GM18868 (cell line): ENCODE measurements around the gene CGN.
"Not testable (repeated sequence)": the region's sequence is repeated elsewhere in the genome, so short reads cannot be mapped to it uniquely, and the experiment has no call there.

Source experiments
- ATAC-seq: cut with Tn5 transposase; IDR thresholded peaks from one replicate; pipeline ENCODE4 v1.9.1; 2021; ENCODE audit warnings: mild to moderate bottlenecking, moderate library complexity; ENCODE audit not compliant: unreplicated experiment

Gene CGN

GRCh38 chr1:151522427-151522826, 11.2 kb downstream of the CGN start:
- not testable (repeated sequence) for ATAC-seq

DNA sequence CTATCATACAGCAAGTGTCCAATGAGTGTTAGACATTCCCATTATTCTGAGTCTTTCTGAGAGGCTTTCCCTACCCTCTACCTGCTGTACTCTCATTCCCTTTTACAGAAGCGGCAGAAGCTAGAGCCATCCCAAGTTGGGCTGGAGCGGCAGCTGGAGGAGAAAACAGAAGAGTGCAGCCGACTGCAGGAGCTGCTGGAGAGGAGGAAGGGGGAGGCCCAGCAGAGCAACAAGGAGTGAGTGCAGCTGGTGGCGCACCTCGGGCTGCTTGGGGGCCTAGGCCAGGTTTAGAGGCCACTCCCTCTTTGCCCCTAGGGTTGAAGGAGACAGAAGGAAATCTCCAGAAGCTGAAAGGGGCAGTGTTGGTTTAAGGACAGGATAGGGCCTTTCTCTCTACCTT, 12.1 kb downstream of the CGN start:
- no peak for ATAC-seq

DNA sequence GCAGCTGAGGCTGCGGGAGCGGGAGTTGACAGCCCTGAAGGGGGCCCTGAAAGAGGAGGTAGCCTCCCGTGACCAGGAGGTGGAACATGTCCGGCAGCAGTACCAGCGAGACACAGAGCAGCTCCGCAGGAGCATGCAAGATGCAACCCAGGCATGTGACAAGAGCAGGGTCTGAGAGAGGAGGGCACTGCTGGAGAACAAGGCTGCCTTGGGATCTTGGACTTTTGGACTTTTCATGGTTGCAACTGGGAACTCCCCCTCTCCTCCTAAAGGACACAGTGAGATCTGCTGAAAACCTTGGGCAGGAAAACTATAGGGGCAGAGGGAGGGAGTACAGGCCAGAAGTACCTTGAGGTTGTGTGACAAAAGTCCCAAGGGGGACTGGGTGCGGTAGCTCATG, 13.5 kb downstream of the CGN start:
- no peak for ATAC-seq

DNA sequence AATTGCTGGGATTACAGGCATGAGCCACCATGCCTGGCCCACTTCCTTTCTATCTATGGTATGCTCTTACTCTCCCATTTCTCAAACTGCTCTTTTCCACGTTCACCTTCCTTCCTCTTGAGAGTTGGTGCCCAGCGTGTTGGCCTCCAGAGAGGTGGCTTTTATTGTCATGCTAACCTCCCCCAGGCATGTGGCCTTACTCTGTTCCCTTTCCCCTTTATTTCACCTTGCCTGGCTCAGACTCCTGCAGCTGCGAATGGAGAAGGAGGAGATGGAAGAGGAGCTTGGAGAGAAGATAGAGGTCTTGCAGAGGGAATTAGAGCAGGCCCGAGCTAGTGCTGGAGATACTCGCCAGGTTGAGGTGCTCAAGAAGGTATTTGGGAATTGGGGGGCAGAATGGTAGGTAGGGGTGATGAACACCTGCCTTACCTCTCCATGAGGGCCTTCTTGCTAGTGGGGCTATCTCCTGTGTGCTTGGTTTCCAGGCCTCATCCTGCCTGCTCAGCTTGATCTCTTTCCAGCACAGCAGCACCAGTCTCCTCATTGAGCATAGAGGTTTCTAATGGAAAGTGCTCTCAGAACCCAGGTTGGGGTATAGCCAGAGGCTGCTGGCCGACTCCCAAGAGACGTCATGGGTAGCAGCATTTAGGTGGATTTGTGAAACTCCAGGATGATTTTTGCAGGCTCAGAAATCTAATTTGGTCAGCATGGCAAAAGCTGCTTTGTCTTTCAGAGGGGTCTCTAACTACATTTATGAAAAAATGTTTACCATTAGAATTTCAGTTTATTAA, 15.7 kb downstream of the CGN start:
- no peak for ATAC-seq

- ATAC-seq: no peak
Measured at GRCh38 chr1:151529211-151529702, 18.1 kb downstream of the CGN start.

DNA sequence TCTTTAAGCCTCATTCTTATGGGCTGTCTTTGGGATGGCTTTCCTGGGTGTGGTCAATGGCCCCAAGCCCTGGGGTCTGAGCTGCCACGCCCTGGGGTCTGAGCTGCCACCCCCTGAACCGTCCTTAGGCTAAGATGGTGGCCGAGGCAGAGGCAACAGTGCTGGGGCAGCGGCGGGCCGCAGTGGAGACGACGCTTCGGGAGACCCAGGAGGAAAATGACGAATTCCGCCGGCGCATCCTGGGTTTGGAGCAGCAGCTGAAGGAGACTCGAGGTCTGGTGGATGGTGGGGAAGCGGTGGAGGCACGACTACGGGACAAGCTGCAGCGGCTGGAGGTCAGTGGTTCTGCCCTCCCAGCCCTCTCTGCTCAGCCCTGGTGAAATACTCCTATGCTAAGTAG, 18.6 kb downstream of the CGN start:
- no peak for ATAC-seq

DNA sequence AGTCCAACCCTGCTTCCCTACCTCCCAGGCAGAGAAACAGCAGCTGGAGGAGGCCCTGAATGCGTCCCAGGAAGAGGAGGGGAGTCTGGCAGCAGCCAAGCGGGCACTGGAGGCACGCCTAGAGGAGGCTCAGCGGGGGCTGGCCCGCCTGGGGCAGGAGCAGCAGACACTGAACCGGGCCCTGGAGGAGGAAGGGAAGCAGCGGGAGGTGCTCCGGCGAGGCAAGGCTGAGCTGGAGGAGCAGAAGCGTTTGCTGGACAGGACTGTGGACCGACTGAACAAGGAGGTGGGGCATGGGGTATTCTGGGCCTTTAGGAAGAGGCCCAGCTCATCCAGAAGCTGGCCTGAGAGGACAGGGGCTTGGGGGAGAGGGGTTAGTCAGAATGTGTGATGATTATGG, 19.3 kb downstream of the CGN start:
- no peak for ATAC-seq

- ATAC-seq: no peak
Measured at GRCh38 chr1:151533870-151534269, 22.7 kb downstream of the CGN start.

- ATAC-seq: no peak
Measured at GRCh38 chr1:151534662-151535278, 23.6 kb downstream of the CGN start.

GRCh38 chr1:151535326-151536271, 24.4 kb downstream of the CGN start:
- ATAC-seq: no peak

- ATAC-seq: no peak
Measured at GRCh38 chr1:151536499-151536898, 25.3 kb downstream of the CGN start.

DNA sequence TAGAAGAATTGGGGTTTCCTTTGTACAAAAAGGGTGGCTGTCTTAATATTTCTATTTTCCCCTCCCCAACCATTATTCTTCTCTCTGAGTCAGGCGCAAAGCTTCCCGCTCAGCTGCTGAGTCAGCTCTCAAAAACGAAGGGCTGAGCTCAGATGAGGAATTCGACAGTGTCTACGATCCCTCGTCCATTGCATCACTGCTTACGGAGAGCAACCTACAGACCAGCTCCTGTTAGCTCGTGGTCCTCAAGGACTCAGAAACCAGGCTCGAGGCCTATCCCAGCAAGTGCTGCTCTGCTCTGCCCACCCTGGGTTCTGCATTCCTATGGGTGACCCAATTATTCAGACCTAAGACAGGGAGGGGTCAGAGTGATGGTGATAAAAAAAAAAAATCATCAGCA, 25.9 kb downstream of the CGN start:
- no peak for ATAC-seq

DNA sequence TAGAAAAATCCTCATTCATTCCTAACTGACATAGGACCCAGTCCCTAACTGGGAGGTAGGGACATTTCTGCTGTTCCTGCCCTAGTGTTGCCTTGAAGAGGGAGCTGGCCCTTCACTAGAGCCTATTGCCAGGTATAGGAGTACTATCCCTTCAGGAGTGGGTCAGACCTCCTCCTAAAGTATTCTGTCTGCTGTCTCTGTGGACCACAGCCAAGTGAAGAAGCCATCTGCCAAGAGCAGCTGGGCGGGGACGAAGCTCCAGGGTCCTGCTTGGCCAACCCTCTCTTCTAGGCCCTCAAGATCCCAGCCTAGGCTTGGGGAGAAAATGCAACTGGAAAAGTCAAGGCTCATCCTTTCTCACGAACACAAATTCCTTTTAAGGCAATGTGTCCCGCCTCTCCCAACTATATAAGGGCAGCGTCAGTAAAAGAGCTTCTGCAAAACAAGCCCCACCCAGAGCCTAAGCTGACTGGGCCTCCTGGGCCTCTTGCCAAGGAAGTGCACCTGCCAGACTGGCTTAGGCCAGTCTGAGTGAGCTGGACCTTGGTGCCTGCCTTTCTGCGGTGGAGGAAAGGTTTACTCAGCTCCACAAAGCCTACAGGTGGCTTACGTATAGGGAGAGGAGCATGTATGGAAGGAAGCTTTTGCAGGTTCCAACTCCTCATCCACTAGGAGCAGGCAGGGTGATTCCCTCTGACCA, 28.3 kb downstream of the CGN start:
- ATAC-seq: peak; percentile 62

- ATAC-seq: peak; percentile 94
Measured at GRCh38 chr1:151540021-151540981, 29.1 kb downstream of the CGN start, which contains the start of gene TUFT1. Gene TUFT1, plus strand, starts transcription at chr1:151540309. Its CDS starts 58 bp downstream, at chr1:151540367.

DNA sequence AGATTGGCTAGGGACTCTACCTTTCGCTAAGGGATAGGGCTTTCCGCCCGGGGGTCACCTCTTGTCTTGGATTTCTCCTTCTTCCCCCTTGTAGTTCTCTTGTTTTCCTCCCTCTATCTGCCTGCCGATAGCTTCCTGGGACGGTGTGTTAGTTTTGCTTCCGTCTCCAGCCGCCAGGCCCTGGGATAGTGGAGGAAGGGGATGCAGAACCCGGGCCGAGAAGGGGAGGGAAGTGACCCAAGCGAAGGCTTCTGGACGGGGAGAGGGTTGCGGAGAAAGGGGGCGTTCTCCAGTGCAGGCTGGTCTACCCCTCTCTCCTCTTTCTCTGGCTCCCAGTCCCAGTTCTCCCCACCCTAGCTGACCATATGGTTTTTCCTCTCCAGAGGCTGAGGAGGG, 29.8 kb downstream of the CGN start:
- ATAC-seq: no peak

GRCh38 chr1:151541752-151542151, 30.6 kb downstream of the CGN start:
- ATAC-seq: no peak

DNA sequence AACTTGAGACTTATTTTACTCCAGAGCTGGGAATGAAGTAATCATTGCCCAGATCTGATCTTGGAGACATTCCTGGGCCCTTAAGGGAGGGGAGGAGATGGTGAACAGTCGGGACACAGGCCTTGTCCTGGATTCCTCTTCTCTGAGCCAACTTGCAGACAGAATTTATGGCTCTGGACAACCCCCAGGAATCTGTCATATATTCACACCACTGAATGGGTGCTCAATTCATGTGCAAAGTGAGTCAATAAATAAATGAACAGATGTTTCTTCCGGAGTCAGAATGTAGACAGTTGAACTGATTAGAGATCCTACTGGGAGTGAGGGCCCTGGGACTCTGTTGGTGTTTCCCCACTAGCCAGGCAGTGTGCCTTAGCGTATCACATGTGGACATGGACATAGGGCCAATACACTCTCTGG, 31.5 kb downstream of the CGN start:
- no peak for ATAC-seq

- ATAC-seq: no peak
Measured at GRCh38 chr1:151545542-151545941, 34.4 kb downstream of the CGN start.
